Psoas muscle (tissue), 8 donors: ENCODE measurements around the gene AGAP2. TPM values are rescaled to one million over a fixed set of nuclear protein-coding genes. Genes with fewer than 3 reads are reported as not detected.

Experiments
- ATAC-seq, 4 donors: fragments of 200-7000 bp; cut with Tn5 transposase; one replicate each; pipeline ENCODE4 v1.9.1; 2020; ENCODE audit warnings: moderate library complexity in 3 of 4, mild to moderate bottlenecking in 2 of 4
- DNase-seq, 2 donors: peaks; one replicate each; pipeline ENCODE4 v3.0.0-alpha.2; 2020
- H3K27ac ChIP-seq: fragments of 200-600 bp; one replicate; pipeline ENCODE4 v1.8.0; 2022
- H3K27me3 ChIP-seq, 3 donors: fragments of 200-600 bp in 1 of 3; one replicate each; pipeline versions ENCODE4 v1.6.1 to v1.8.0; 2013 to 2022; ENCODE audit warnings: low read length in 2 of 3, mild to moderate bottlenecking in 2 of 3, moderate library complexity in 1 of 3; ENCODE audit not compliant: insufficient read depth in 3 of 3
- H3K36me3 ChIP-seq, 2 donors: fragments of 200-600 bp in 1 of 2; one replicate each; pipeline versions ENCODE4 v1.6.1 to v1.8.0; 2013 to 2022; ENCODE audit warnings: low read depth in 1 of 2, mild to moderate bottlenecking in 1 of 2, moderate library complexity in 1 of 2; ENCODE audit not compliant: insufficient read depth in 1 of 2
- H3K4me1 ChIP-seq: fragments of 200-600 bp; one replicate; pipeline ENCODE4 v1.8.0; 2022
- H3K4me3 ChIP-seq: fragments of 200-600 bp; one replicate; pipeline ENCODE4 v1.8.0; 2022; ENCODE audit warnings: mild to moderate bottlenecking
- H3K9me3 ChIP-seq: fragments of 200-600 bp; one replicate; pipeline ENCODE4 v1.8.0; 2022
- WGBS, 3 donors: extraction: QIAGEN DNeasy Blood & Tissue Kit; methylation state at CpG; one replicate each; pipeline versions ENCODE4 v1.1.6 to v1.1.7; 2013; 5-methylcytosine and 5-hydroxymethylcytosine counted together
- intact Hi-C, 2 donors: fragments of 100-400 bp; cut with DNase I; formaldehyde crosslinking; loops; one replicate each; pipeline versions ENCODE4 v1.11.0 to v1.14.2; 2022
- long read RNA-seq, 2 donors: library from polyadenylated mRNA; unstranded; transcript quantifications; one replicate each; pipeline ENCODE4 v2.0.0, GENCODE V29; 2021
- polyA plus RNA-seq, 3 donors: library from polyadenylated mRNA; stranded (reverse); fragments of 200-250 nt; gene quantifications; one replicate each; pipeline ENCODE4 v1.2.3, GENCODE V29; 2013
- total RNA-seq, 4 donors: library from RNA; stranded (reverse); fragmentation: NEBNext Ultra II Directional in 2 of 4; extraction: Animal tissue kit (Norgen Biotek cat#: 25700) in 2 of 4; gene quantifications; one replicate each; pipeline versions ENCODE4 v1.2.1 to v1.2.4, GENCODE V29; 2021 to 2023
- TF ChIP-seq, protein P1 (sequence below): fragments of 200-600 bp; IDR thresholded peaks from one replicate; pipeline ENCODE4 v1.8.0; 2022; ENCODE audit warnings: antibody characterized with exemption
- donor health status: healthy with polysubstance abuse.
- donor health status: DM: no; HTN: no; CAD: no; lungs with moderate emphysema.
- donor health status: Bipolar disorder and iron deficiency.
- donor health status: healthy.
- donor health status: DM: yes; HTN: yes; CAD: no.
- donor health status: DM: no; HTN: no; CAD: no.
- donor health status: DM: no; HTN: no; CAD: no.
- donor health status: DM: yes; HTN: yes; CAD: no.

The AGAP2 gene
- total RNA-seq (1 to 10 TPM; 3.5 to 9.6 (median 5.8) TPM), polyA plus RNA-seq (1 to 10 TPM; 2.5 to 3.9 (median 2.9) TPM)
- long read RNA-seq, donor 1, partial matches to known transcripts: 0 of 1 reads
- long read RNA-seq, donor 1, other reads (novel, unspliced or antisense): 1 of 1 reads
- long read RNA-seq, donor 2: 0 reads

DNA sequence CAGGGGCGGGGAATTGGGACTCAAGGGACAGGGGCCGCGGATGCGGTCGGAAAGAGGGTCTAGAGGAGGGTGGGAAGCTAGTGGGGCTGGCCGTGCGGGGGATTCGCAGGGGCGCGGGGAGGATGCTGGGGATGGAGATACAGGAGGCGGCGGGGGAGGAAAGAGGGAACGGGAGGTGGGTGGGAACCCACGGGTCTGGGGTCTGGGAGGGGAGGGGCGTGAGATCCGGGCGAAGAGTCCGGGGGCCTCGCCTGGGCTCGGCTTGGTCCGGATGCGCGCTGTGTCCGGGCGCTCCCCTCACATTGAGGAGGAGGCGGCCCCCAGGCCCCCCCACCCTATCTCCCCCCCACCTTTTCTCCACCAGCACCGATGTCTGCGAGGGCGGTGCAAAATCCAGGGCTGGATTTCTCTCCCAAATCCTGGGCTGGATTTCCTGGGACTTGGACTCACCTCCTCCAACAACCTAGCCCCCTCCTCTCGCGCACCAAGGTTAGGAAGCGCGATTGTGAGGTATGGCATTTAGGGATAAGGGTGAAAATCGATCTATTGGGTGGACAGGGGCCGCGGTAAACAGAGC, at the start of gene AGAP2:
Gene AGAP2, minus strand, starts transcription at position 82 of the 577 bp plus-strand sequence. CDS start 496 bp downstream, outside the sequence.
- peaks cover 25% of the 10 kb centered on the region for H3K4me1 ChIP-seq
- no peak for DNase-seq
- 4 to 10% (median 9%) methylated on average over 13 to 36 of the region's 36 CpGs for WGBS, 3 donors
- H3K27ac ChIP-seq: no peak within 1 kb of the TSS
- peaks cover 0 to 66% (median 23%) of the 10 kb centered on the region in 3 donors for H3K27me3 ChIP-seq
- no peaks in the 10 kb centered on the region for H3K36me3 ChIP-seq
- intact Hi-C loops: no loop called here
- TF ChIP-seq, protein P1, sequence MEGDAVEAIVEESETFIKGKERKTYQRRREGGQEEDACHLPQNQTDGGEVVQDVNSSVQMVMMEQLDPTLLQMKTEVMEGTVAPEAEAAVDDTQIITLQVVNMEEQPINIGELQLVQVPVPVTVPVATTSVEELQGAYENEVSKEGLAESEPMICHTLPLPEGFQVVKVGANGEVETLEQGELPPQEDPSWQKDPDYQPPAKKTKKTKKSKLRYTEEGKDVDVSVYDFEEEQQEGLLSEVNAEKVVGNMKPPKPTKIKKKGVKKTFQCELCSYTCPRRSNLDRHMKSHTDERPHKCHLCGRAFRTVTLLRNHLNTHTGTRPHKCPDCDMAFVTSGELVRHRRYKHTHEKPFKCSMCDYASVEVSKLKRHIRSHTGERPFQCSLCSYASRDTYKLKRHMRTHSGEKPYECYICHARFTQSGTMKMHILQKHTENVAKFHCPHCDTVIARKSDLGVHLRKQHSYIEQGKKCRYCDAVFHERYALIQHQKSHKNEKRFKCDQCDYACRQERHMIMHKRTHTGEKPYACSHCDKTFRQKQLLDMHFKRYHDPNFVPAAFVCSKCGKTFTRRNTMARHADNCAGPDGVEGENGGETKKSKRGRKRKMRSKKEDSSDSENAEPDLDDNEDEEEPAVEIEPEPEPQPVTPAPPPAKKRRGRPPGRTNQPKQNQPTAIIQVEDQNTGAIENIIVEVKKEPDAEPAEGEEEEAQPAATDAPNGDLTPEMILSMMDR: no peak
- H3K9me3 ChIP-seq: no peaks in the 10 kb centered on the region
- ATAC-seq: no peak
- H3K4me3 ChIP-seq: peak within 1 kb of the TSS; percentile 65

DNA sequence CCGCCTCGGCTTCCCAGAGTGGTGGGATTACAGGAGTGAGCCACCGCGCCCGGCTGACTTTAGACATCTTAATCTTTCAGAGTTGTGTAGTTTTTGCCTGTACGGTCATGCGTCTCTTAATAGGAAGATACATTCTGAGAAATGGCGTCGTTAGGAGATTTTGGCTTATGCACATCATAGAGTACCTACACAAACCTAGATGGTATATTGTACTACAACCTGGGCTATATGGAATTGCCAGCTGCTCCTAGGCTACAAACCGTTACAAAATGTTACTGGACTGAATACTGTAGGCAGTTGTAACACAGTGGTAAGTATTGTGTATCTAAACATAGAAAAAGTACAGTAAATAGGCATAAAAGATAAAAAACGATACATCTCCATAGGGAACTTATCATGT, 45.3 kb upstream of the AGAP2 start:
- 90 to 91% (median 90%) methylated on average over 11 of the region's 11 CpGs for WGBS, 3 donors
- peak overlapping the region; percentile 83 for H3K4me3 ChIP-seq
- peaks cover 9 to 61% of the 10 kb centered on the region in 2 donors for H3K36me3 ChIP-seq
- TF ChIP-seq, protein P1: no peak
- no peak for DNase-seq
- no peaks in the 10 kb centered on the region for H3K27me3 ChIP-seq
- intact Hi-C loops: no loop called here
- H3K9me3 ChIP-seq: no peaks in the 10 kb centered on the region
- ATAC-seq: no peak
- H3K4me1 ChIP-seq: peaks cover 17% of the 10 kb centered on the region
- no peak overlapping the region for H3K27ac ChIP-seq

DNA sequence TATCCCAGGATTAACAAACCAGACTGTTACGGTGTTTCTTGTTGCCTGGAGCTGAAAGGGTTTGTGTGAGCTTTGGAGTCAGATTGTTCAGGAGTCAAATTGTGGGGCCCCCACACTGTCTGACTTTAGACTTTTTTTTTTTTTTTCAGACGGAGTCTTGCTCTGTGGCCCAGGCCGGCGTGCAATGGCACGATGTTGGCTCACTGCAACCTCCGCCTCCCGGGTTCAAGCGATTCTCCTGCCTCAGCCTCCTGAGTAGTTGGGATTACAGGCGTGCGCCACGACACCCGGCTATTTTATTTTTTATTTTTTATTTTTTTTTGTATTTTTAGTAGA, 44.9 kb upstream of the AGAP2 start:
- peak overlapping the region; percentile 83 for H3K4me3 ChIP-seq
- no peaks in the 10 kb centered on the region for H3K9me3 ChIP-seq
- H3K36me3 ChIP-seq: peaks cover 9 to 57% of the 10 kb centered on the region in 2 donors
- ATAC-seq (no peak), DNase-seq (no peak)
- H3K27me3 ChIP-seq: no peaks in the 10 kb centered on the region
- 77 to 82% (median 78%) methylated on average over 12 of the region's 12 CpGs for WGBS, 3 donors
- intact Hi-C loops: no loop called here
- H3K4me1 ChIP-seq: peaks cover 17% of the 10 kb centered on the region
- peak overlapping the region; percentile 84 for H3K27ac ChIP-seq
- TF ChIP-seq, protein P1: no peak

DNA sequence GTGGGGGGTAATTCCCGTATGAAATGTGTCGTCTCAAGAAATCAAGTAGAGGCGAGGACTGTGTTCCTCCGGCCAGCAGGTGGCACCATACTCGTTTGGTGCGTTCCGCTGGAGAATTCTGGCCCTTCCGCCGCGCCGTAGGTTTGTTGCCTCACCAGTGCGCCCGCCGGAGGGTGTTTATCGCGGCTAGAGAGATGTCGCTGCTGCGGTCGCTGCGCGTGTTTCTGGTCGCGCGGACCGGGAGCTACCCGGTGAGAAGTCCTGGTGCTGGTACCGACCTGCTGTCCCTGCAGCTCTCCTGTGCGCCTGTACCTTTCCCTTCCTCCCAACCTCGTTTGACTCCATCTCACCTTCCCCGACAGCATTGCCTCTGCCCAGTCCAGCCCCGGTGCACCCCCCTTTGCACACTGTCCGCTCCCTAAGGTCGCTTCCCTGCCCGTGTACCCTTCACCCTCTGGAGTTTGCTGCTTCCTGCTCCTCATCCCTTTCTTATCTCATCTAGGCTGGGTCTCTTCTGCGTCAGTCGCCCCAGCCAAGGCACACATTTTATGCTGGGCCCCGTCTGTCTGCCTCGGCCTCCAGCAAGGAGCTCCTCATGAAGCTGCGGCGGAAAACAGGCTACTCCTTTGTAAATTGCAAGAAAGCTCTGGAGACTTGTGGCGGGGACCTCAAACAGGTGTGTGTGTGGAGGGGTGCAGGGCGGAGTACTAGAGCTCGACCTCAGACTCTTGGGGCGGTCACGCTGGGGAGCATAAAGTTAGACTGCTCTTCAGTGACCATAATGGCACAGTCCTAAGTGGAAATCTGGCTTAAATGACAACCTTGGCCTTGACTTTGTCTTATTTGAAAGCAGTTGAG, 44.3 kb upstream of the AGAP2 start, which contains the start of gene TSFM:
Gene TSFM, plus strand, starts transcription at position 180 of the 858 bp plus-strand sequence. Its CDS starts 15 bp downstream, at position 195.
- Histone ChIP-seq H3K9me3 (no peaks in the 10 kb centered on the region), H3K27ac (peak within 1 kb of the TSS; percentile 84), H3K36me3 (peaks cover 9 to 51% of the 10 kb centered on the region in 2 donors), H3K4me1 (peaks cover 17% of the 10 kb centered on the region), H3K4me3 (peak within 1 kb of the TSS; percentile 83), H3K27me3 (no peaks in the 10 kb centered on the region)
- ATAC-seq: peak; percentile 96 to 99 (median 98)
- TF ChIP-seq, protein P1: peak; percentile 88
- 0 to 1% (median 1%) methylated on average over 43 to 45 of the region's 45 CpGs for WGBS, 3 donors
- DNase-seq: peak; percentile 98 to 99
- intact Hi-C loops: loop anchor here in 1 of 2 donors (1.0 kb wide), 1 partner anchor 122 kb away; no protein-coding TSS in a partner anchor
